Right atrium auricular region (tissue), 2 donors: ENCODE results near the gene KLHL17. TPM values are rescaled to one million over a fixed set of nuclear protein-coding genes. Genes with fewer than 3 reads are reported as not detected.

ENCODE experiments used
- DNase-seq: peaks from one replicate; pipeline ENCODE4 v3.0.0-alpha.2; 2019; ENCODE audit warnings: low spot score
- H3K27ac ChIP-seq, 2 donors: fragments of 200-600 bp; sonication (generic); 1 replicate in 1 of 2; 2 replicates in 1 of 2; pipeline ENCODE4 v1.5.1; 2016 to 2019
- H3K27me3 ChIP-seq, 2 donors: fragments of 200-600 bp; sonication (generic); one replicate each; pipeline versions ENCODE4 v1.5.1 to v1.6.0; 2017 to 2019
- H3K36me3 ChIP-seq: fragments of 200-600 bp; sonication (generic); one replicate; pipeline ENCODE4 v1.5.1; 2016
- H3K4me1 ChIP-seq, 2 donors: fragments of 200-600 bp; sonication (generic); one replicate each; pipeline versions ENCODE4 v1.5.1 to v1.6.0; 2017 to 2019
- H3K4me3 ChIP-seq, 2 donors: fragments of 200-600 bp; sonication (generic); 1 replicate in 1 of 2; 2 replicates in 1 of 2; pipeline ENCODE4 v1.5.1; 2017 to 2019; ENCODE audit warnings: mild to moderate bottlenecking in 1 of 2, moderate library complexity in 1 of 2
- H3K9me3 ChIP-seq, 2 donors: fragments of 200-600 bp; sonication (generic); one replicate each; pipeline ENCODE4 v1.5.1; 2019
- CTCF ChIP-seq, 2 donors: fragments of 200-600 bp; sonication (generic); IDR thresholded peaks; one replicate each; pipeline ENCODE4 v1.5.1; 2019; ENCODE audit warnings: antibody characterized with exemption in 2 of 2
- total RNA-seq, 2 donors: library from RNA; depleted of rRNA; stranded (reverse); fragments of >200 nt; gene quantifications; one replicate each; pipeline ENCODE4 v1.1.0, GENCODE V29; 2016

Gene KLHL17
- total RNA-seq, 2 donors from 2014 or later: 2.4 to 2.9 TPM

GRCh38 chr1:971751-972506 is 11.5 kb downstream of the KLHL17 start:
- Histone ChIP-seq H3K4me1 (peaks cover 0 to 15% of the 10 kb centered on the region in 2 donors), H3K9me3 (no peaks in the 10 kb centered on the region), H3K27ac (no peak overlapping the region), H3K27me3 (peaks cover 4 to 14% of the 10 kb centered on the region in 2 donors), H3K36me3 (no peaks in the 10 kb centered on the region), H3K4me3 (no peak overlapping the region)
- no peak for DNase-seq
- no peak for TF ChIP-seq CTCF (IDR thresholded peaks at IDR 0.05)

GRCh38 chr1:972726-973458 is 12.5 kb downstream of the KLHL17 start:
- TF ChIP-seq CTCF (IDR thresholded peaks at IDR 0.05): no peak
- Histone ChIP-seq H3K27me3 (peaks cover 4 to 14% of the 10 kb centered on the region in 2 donors), H3K4me3 (no peak overlapping the region), H3K9me3 (no peaks in the 10 kb centered on the region), H3K27ac (no peak overlapping the region), H3K4me1 (peaks cover 0 to 9% of the 10 kb centered on the region in 2 donors), H3K36me3 (no peaks in the 10 kb centered on the region)
- DNase-seq: no peak

DNA sequence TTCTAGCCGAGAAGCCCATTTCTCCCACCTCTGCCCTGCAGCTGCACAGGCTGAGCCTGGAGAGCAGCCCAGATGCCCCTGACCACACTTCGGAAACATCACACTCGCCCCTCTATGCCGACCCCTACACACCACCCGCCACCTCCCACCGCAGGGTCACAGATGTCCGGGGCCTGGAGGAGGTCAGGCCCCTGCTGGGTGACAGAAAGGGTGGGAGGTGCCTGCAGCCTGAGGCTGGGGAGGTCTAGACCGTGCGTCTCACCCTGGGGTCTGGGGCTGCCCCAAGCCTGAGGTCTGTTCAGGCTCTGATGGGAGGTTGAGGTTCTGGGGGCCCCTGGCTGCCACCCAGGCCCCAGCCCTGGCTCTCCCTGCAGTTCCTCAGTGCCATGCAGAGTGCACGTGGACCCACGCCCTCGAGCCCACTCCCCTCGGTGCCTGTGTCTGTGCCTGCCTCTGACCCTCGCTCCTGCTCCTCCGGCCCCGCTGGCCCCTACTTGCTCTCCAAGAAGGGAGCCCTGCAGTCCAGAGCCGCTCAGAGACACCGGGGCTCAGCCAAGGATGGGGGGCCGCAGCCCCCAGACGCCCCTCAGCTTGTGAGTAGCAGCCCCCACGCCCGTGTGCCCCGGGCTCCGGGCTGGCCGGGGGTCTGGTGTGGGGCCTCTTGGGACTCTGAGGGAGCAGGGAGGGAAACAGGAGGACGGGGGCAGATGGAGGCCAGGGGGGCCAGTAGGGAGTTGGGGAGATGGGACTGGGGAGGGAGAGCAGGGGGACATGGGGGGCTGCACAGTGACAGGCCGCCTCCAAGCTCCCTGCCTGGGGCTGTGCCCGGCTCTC is 13.3 kb downstream of the KLHL17 start:
- no peak for DNase-seq
- H3K36me3 ChIP-seq: peaks cover 4% of the 10 kb centered on the region
- H3K27ac ChIP-seq: no peak overlapping the region
- H3K4me3 ChIP-seq: no peak overlapping the region
- TF ChIP-seq CTCF (IDR thresholded peaks at IDR 0.05): no peak
- peaks cover 4 to 14% of the 10 kb centered on the region in 2 donors for H3K27me3 ChIP-seq
- H3K9me3 ChIP-seq: no peaks in the 10 kb centered on the region
- peaks cover 0 to 17% of the 10 kb centered on the region in 2 donors for H3K4me1 ChIP-seq

DNA sequence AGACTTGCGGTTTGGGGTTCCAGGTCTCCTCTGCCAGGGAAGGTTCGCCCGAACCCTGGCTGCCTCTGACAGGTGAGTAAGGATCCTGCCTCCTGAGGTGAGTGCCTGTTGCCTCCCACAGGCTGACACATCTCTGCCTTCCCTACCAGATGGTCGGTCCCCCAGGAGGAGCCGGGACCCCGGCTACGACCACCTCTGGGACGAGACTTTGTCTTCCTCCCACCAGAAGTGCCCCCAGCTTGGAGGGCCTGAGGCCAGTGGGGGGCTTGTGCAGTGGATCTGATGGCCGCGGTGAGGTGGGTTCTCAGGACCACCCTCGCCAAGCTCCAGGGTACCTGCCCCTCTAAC is 13.9 kb downstream of the KLHL17 start:
- Histone ChIP-seq H3K27me3 (peaks cover 4 to 14% of the 10 kb centered on the region in 2 donors), H3K36me3 (peaks cover 10% of the 10 kb centered on the region), H3K4me3 (no peak overlapping the region), H3K27ac (no peak overlapping the region), H3K4me1 (peaks cover 0 to 23% of the 10 kb centered on the region in 2 donors), H3K9me3 (no peaks in the 10 kb centered on the region)
- no peak for DNase-seq
- no peak for TF ChIP-seq CTCF (IDR thresholded peaks at IDR 0.05)

- Histone ChIP-seq H3K36me3 (peaks cover 15% of the 10 kb centered on the region), H3K4me1 (peaks cover 0 to 29% of the 10 kb centered on the region in 2 donors), H3K4me3 (no peak overlapping the region), H3K27me3 (peaks cover 4 to 14% of the 10 kb centered on the region in 2 donors), H3K9me3 (no peaks in the 10 kb centered on the region), H3K27ac (peak overlapping the region in 1 of 2 donors; percentile 52)
- TF ChIP-seq CTCF (IDR thresholded peaks at IDR 0.05): no peak
- DNase-seq: no peak
These were observed 14.4 kb downstream of the KLHL17 start for GRCh38 chr1:974687-975328.
